ENCODE measurements around the gene TOMT. TPM values are rescaled to one million over a fixed set of nuclear protein-coding genes. Genes with fewer than 3 reads are reported as not detected.

The TOMT gene
- total and polyA plus RNA-seq, 11 donors: 0.23 TPM; not detected in 10

- Histone ChIP-seq H3K4me1 (peaks cover 7 to 76% (median 32%) of the 10 kb centered on the region in 12 donors), H3K9me3 (no peaks in the 10 kb centered on the region), H3K27ac (peak overlapping the region in 11 of 12 donors; percentile 5 to 86 (median 68)), H3K36me3 (peaks cover 0 to 12% (median 0%) of the 10 kb centered on the region in 9 donors), H3K4me3 (no peak overlapping the region), H3K27me3 (no peaks in the 10 kb centered on the region)
- no peak for TF ChIP-seq POLR2A (IDR thresholded peaks at IDR 0.05)
- no peak for TF ChIP-seq CTCF (IDR thresholded peaks at IDR 0.05)
- no peak for DNase-seq
- intact Hi-C loops (cut with DNase I): no loop called here
- no peak for ATAC-seq
- WGBS, 4 donors: 95 to 98% (median 96%) methylated on average over 7 of the region's 7 CpGs
These were observed 35.2 kb upstream of the TOMT start for GRCh38 chr11:72070491-72070890.

DNA sequence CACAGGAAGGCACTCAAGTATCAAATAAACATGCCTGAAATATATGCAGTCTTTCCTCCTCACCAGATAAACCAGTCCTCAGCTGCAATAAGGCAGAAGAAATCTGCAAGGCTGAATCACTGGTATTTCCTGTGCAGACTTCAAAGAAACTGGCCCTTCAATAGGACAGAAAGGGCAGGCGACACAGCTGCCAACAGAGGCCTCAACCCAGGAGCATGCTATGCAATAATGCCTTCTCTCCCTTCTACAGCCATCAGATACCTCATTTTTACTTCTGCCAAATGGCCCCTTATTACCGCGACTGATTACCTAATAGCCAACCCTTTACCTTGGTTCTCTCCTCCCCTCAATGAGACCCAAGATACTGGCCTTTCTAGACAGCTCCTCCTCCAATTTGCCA, 33.4 kb upstream of the TOMT start:
- no peaks in the 10 kb centered on the region for H3K27me3 ChIP-seq
- ATAC-seq (no peak), DNase-seq (no peak)
- peak overlapping the region in 2 of 12 donors; percentile 8 to 23 for H3K27ac ChIP-seq
- TF ChIP-seq POLR2A (IDR thresholded peaks at IDR 0.05) (no peak), CTCF (IDR thresholded peaks at IDR 0.05) (no peak)
- WGBS, 4 donors: 66 to 76% (median 72%) methylated on average over 3 of the region's 3 CpGs
- H3K4me1 ChIP-seq: peaks cover 7 to 69% (median 25%) of the 10 kb centered on the region in 12 donors
- H3K36me3 ChIP-seq: peaks cover 0 to 7% (median 3%) of the 10 kb centered on the region in 9 donors
- no peaks in the 10 kb centered on the region for H3K9me3 ChIP-seq
- no peak overlapping the region for H3K4me3 ChIP-seq
- intact Hi-C loops (cut with DNase I): no loop called here

DNA sequence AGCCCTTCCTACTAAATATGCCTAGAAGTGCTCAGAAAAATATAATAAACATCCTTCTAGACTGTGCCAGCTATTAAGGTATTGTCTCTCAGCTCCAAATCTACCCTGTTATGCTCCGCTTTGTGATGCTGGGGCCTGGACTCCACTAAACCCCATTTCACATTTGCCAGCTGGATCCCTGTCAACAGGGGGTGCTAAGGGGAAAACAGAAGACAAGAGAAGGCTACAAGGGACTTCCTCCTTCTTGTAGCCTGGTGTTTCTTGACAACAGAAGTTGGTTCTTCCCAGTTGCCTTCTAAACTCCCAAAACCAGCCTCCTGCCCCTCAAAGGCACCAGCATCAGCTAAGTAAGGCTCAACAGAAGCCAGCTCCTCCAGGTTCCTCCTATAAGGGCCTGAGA, 30.6 kb upstream of the TOMT start:
- WGBS, 4 donors: 94 to 100% (median 95%) methylated on average over 1 of the region's 1 CpG
- no peaks in the 10 kb centered on the region for H3K27me3 ChIP-seq
- DNase-seq: no peak
- intact Hi-C loops (cut with DNase I): loop anchor here in 2 of 10 donors (5.0 kb wide), 1 partner anchor 33 kb away; no protein-coding TSS in a partner anchor
- H3K27ac ChIP-seq: peak overlapping the region in 1 of 12 donors; percentile 70
- no peak for ATAC-seq
- peak overlapping the region in 1 of 12 donors; percentile 16 for H3K4me3 ChIP-seq
- peaks cover 0 to 3% (median 0%) of the 10 kb centered on the region in 9 donors for H3K36me3 ChIP-seq
- TF ChIP-seq POLR2A (IDR thresholded peaks at IDR 0.05) (no peak), CTCF (IDR thresholded peaks at IDR 0.05) (peak in 1 of 12 donors; percentile 18)
- no peaks in the 10 kb centered on the region for H3K9me3 ChIP-seq
- peaks cover 4 to 59% (median 17%) of the 10 kb centered on the region in 12 donors for H3K4me1 ChIP-seq

DNA sequence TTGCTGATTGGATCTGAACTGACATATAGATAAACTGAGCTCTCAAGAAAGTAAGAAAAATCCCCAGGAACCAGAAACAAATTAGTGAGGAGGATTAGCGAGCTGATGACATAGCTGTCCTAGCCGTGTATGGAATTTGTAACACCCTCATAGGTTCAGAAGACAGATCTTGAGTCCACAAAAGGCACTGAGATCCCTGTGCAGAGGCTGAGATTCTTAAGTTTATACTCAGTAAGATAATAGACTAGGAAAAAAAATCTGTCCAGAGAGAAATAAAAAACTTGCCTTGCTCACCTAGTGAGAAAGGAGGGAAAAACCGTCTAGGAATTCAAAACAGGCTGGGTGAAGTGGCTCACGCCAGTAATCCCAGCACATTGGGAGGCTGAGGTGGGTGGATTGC, 30.0 kb upstream of the TOMT start:
- Histone ChIP-seq H3K27me3 (no peaks in the 10 kb centered on the region), H3K9me3 (no peaks in the 10 kb centered on the region), H3K36me3 (peaks cover 0 to 3% (median 0%) of the 10 kb centered on the region in 9 donors), H3K27ac (no peak overlapping the region), H3K4me1 (peaks cover 0 to 52% (median 11%) of the 10 kb centered on the region in 12 donors), H3K4me3 (no peak overlapping the region)
- TF ChIP-seq CTCF (IDR thresholded peaks at IDR 0.05): no peak
- no peak for TF ChIP-seq POLR2A (IDR thresholded peaks at IDR 0.05)
- intact Hi-C loops (cut with DNase I): loop anchor here in 2 of 10 donors (5.0 kb wide), 1 partner anchor 33 kb away; no protein-coding TSS in a partner anchor
- DNase-seq: no peak
- 80 to 95% (median 92%) methylated on average over 4 of the region's 4 CpGs for WGBS, 4 donors
- ATAC-seq: no peak

Measured in heart left ventricle (tissue), 16 donors.